GF-D8 (cell line): ENCODE data around the gene MICAL3.
"Not testable (repeated sequence)": the region's sequence is repeated elsewhere in the genome, so short reads cannot be mapped to it uniquely, and the experiment has no call there.

ENCODE experiments used
- DNase-seq: peaks from one replicate; lab custom pipeline; 2025; lab: John Stamatoyannopoulos, UW

Gene MICAL3

DNA sequence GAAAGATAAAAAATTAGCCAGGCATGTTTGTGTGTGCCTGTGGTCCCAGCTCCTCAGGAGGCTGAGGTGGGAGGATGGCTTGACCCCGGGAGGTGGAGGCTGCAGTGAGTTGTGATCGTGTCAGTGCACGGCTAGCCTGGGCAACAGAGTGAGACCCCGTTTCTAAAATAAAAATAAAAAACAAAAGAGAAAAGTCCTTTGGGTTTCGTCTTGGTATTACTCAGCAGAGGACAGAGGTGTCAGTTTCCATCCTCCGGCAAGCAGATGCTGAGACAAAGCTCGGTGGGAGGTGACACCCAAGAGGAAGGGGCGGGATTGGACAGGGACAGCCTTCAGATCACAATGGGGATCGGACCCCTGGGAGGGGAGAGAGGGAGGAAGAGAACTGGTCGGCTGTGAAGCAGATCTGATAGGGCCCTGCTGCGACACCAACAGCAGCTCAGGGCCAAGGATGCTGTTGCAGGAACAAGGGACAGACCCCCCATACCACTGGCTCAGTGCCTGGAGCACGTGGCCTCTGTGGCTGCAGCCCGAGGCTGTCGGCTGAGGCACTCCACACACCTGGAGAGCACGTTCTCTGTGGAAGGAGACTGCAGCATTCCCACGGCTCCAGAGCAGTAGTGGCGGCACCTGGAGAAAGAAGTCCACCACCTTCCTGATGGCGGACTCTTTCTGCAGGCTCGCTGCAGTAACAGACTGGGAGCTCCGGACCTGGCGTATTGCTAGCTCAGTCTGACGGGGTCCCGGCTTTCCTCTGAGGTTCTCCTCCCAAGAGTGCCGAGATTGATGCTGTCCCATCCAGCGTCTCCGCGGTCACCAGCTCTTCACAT lies 244.9 kb downstream of the MICAL3 start:
- DNase-seq: no peak

DNA sequence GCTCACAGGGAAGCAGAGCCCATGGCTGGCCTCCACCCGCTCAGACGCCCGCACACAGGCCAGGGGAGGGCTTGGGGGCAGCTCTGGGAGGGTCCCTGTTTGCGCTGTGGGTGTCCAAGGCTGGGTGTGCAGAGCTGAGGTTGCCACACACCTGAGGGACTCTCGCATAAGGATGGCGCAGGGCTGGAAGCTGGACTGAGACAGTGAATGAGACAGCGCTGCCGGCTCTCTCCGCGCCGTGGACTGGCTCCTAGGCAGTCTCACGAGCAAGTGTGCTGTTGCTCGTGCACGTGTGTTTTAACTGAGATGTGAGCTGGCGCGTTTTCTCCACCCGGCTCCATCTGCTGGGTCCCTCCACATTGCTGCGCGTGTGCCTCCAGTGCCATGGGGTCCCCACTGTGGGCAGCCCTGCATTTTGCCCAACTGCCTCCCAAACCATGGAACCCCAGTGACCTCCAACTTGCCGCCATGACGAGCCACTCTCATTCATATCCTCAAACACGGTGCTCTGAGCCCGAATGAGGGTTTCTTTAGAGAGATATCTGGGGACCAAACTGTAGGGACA lies 245.9 kb downstream of the MICAL3 start:
- no peak for DNase-seq

DNA sequence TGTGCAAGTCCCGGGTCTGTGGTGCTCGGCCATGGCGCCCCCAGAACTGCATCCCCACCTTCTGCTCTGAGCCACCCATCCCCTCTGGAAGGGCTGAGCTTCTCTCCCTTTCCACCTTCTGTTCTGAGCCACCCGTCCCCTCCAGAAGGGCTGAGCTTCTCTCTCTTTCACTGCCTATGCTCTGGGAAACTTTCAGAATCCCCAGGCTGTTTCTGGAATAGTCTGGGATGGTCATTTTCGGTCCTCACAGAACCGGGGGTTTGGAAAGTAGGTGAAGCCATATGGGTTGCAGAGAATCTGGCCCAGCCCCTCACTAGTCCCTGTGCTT lies 246.7 kb downstream of the MICAL3 start:
- DNase-seq: no peak

DNA sequence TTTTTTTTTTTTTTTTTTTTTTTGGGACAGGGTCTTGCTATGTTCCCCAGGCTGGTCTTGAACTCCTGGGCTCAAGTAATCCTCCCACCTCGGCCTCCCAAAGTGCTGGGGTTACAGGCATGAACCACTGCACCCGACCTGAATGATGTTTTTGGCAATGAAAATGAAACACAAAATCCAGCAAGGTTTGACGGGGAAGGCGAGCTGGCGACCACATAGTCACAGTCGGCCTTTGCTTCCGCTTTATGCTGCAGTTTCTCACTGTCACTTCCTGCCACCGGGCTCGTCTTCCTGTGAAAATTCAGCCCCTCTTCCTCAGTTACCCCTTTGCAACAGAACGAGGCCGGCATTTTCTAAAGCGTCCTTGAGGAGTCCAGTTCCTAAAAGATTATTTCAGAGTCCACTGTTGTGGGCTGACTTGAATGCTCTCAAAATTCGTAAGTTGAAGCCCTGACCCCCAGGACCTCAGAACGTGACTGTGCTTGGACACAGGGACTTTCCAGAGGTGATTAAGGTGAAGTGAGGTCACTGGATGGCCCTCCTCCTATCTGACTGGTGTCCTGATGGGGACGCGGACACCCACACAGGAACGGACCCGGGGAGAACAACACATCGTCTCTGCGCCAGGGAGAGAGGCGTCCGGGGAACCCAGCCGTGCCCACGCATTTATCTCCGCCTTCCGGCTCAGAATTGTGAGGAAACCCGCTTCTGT lies 247.2 kb downstream of the MICAL3 start:
- DNase-seq: peak; percentile 73

DNA sequence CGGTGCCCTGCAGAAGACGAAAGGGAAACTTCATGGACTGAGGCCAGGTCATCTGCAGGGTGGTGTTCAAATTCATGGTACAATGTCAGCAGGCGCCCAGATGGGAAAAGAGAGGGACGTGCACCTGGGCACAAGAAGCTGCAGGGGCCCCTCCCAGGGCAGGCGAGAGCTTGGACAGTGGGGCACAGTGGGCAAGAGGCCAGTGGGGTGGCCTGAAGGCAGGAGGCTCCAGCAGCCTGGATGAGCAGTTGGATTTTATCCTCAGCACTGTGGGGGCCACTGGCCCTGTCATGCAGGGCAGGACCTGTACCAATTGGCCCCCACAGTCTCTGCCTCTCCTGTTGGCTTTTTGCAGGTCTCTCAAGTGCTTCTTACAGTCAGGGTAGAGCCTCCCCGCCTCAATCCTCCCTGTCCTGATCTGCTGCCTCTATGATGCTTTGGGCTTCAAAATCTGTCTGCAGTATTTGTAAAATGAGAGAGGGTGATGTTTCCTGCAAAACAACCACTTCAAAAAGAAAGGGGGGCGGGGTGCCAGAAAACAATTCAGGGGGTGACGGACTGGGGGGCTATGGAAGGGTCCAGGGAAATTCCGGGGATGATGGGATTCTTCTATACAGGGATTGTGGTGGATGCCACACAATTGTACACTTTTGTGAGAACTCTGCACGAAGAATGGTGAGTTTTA lies 248.4 kb downstream of the MICAL3 start:
- no peak for DNase-seq

DNA sequence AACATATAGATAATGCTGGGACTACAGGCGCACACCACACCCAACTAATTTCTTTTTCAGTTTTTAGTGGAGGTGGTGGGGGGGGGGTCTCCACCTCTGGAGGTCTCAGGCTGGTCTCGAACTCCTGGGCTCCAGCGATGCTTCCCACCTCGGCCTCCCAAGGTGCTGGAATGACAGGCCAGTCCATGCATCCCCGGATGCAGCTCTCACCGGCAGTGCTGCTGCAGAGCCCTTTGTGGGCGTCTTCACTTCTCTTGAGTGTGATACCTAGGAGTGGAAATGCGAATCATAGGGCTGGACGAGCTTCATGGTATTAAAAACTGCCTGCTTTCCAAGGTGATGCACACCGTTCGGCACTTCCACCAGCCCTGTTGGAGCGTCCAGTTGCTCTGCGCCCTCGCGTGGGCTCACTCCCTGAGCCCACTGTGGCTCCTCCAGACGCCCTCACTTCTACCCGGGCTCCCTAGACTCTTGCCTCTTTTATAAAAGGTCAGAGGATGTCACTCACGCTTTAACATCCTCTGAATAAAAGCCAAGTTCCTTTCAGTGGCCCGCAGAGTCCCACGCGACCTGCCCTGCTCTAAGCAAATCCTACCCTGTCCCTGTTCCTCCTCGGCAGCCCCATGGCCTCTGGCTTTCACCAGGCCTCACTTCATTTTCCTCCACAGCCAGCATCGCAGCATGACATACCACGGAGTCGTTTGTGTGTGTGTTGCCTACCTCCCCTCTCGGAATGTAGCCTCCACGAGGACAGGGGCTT lies 249.3 kb downstream of the MICAL3 start:
- DNase-seq: no peak

DNA sequence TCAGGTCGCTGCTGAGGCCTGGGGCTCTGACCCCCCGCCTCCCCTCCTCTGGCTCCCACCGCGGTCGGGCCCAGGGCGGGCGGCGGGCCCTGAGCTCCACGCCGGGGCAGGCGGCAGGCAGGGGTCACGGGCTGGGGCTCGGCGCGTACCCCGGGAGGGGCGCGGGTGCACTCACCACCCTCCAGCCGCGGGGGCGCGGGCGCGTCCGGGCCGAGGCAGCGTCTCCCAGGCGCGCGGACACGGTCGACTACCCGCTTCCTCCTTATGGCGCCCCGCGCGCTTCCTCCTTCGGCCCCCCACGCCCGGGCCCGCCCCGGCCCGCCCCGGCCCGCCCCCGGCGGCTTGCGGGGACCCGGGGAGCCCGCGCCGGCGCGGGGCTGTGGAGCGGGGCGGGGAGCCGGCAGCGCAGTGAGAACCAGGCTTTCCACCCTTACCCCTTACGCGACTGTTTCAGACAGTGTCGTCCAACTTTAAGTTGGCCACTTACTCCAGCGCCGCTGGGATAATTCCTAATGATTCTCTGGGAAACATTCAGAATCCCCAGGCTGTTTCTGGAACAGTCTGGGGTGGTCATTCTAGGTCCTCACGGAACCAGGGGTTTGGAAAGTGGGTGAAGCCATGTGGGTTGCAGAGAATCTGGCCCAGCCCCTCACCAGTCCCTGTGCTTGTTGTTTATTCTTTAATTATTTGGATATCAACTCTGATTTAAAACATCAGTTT lies 250.0 kb downstream of the MICAL3 start, which contains the start of gene BID:
Gene BID, minus strand, starts transcription at position 264 of the 720 bp plus-strand sequence. CDS start 24,353 bp downstream, outside the sequence.
- peak; percentile 3 for DNase-seq

DNA sequence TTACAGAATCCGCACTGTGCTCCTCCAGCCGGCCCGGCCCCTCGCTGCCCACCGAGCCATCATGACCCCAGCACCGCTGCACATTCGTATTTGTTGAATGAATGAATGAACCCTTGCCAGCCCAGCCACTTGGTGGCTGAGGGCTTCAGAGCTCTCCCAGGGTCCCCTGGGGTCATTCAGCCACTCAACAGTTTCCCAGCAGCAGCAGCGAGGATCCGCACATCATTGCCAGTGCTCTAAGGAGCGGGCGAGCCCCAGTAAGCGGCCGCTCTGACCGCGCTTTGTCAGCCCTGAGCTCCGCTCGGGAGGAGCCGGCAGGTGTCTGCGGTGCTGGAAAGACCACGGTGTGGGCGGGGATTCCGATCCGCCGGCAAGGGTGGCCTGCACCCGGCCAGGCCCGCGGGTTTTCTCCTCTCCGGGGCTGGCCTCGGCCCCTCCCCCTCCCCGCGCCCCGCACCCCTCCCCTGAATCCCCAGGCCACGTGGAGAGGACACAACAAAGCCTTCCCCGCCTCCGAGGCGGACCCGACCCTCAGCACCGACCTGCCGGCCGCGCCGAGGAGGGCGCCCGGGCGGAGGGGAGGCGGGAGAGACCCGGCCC lies 250.7 kb downstream of the MICAL3 start:
- DNase-seq: peak; percentile 1

DNA sequence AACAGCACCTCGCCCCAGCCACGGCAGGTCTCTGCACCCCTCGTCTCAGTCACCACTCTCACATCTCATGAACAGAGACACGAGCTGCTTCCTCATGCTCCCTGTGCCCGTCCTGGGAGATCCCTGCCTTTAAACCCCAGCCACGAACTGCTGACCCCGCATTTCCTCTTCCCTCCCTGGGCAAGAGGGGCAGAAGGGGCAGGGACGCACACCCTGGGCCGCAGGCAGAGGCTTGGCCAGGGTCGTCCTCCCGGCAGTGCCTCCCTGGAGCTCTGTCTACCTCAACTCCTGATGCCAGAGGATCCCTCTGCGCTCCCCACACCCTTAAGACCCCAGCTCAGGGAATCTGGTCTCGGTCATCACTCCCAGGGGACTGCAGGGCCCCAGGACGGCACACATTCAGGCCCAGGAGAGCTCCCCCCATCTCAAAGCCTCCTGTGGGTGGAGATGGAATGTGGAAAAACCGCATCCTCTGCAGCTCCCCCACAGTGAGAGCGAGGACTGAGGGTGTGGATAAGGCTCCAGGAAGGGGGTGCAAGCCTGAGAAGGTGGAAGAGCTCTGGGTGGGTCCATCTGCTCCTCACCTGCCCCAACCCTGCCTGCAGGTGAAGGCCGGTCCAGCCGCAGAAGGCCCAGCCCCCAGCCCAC lies 251.3 kb downstream of the MICAL3 start:
- no peak for DNase-seq

DNA sequence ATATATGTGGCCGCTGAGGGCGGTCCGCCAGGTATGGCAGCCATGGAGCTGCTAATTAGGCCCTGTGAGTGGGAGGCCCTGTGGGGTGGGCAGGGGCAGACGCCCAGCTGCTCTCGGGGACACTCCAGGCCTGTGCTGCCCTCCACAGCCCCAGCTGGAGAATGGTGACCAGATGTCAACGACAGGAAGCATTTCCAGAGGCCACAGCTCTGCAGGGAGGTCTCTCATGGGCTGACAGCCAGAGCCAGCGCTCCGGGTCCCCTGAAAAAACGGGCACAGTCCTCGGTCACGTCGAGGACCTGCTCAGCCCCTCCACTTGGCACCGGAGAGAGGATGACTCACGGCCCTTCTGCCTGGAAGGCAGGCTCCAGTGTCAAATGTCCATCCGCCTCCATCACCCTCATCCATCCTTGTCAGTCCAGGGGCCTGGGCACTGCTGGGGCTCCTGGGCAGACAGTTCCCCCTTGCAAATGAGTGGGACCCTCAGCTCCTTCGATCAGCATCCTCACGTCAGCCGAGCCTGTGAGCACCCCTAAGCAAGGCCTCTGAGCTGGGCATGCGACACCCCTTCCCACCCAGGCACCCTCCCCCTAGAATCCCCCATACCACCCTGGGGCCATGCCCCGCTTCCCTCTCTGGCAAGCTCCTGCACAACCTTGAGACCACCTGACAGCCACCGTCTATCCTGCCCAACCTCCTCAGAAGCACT lies 252.0 kb downstream of the MICAL3 start:
- DNase-seq: no peak

DNA sequence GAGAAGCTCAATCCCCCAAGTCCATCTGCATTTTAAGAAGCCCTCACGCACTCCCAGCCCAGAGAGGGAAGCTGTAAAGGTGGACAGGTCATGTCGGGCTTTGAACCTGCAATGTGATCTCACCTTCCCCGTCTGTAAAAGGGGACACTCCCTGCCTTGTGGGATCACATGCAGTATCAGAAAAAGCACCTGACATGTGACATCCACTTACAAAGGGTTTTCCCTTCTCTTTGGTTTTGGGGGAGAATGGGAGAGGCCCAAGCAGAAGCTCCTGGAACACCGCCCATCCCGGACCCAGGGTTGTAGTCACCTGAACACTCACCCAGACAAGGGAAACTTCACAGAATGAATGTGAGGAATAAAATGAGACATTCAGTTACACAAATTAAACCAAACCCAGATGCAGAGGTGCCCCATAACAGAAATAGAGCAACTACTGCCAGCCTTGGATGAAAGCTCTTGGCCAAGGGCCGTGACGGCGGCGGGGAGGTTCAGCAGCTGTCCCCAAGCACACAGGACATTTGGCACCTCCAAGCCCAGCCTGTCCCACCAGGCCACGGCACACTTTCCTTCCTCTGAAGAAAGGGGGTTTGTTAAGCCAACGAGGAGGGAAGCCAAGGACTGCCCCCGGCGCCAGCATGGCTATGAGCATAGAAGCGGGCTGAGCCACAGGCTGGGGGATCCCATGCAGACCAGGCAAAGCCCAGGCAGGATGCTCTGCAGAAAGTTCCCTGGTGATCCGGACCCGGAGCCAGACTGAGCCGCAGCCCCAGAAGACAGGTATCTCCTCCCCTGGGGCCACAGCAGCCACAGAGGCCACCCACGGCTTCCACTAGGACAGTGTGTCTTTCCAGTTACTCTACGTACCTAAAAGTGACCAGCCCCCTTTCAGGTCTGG lies 253.9 kb downstream of the MICAL3 start:
- no peak for DNase-seq

DNA sequence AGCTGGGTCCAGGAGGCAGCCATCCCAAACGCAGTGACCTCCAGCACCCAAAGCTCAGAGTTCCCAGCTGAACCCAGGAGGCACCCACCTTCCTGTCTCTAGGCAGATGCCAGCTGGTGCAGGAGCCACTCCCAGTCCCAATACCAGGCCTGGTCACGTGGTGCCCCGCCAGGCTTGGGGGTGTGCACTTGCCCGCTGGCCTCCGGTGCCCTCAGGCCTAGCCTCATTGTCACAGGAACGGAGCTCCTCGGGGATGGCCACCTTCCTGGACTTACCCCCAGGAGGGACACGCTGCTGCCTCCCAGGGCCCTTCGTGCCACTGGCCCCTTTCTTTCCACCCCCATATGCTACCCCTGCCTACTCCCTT lies 254.7 kb downstream of the MICAL3 start:
- DNase-seq: no peak

DNA sequence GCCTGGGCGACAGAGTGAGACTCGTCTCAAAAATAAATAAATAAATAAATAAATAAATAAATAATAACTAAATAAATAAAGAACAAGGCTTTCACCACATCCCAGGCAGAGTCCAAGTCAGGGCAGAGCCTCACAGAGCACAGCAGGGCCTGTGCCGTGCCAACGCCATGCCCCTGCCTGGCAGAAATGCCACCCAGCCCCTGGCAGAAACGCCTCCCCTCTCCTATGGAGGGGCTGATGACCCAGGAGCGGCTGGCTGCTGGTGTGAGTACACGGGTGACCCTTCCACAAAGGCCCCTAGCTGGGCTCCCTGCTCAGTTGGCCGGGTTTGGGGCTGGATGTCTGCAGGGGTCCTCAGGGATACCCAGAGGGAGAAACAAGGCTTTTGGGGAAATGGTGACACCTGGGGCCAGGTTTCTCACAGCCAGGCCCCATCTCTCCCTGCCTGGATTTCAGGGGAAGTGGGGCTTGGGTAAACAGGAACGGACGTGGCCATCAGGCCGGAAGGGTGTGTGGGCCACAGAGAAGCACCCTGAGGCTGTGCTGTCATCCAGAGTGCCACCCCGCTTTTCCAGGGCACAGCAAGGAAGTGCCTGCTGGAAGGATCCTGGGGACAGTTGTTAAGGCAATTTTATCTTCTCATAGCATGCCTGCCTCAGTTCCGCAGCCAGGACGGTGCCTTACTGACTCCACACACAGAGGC lies 255.2 kb downstream of the MICAL3 start:
- no peak for DNase-seq

DNA sequence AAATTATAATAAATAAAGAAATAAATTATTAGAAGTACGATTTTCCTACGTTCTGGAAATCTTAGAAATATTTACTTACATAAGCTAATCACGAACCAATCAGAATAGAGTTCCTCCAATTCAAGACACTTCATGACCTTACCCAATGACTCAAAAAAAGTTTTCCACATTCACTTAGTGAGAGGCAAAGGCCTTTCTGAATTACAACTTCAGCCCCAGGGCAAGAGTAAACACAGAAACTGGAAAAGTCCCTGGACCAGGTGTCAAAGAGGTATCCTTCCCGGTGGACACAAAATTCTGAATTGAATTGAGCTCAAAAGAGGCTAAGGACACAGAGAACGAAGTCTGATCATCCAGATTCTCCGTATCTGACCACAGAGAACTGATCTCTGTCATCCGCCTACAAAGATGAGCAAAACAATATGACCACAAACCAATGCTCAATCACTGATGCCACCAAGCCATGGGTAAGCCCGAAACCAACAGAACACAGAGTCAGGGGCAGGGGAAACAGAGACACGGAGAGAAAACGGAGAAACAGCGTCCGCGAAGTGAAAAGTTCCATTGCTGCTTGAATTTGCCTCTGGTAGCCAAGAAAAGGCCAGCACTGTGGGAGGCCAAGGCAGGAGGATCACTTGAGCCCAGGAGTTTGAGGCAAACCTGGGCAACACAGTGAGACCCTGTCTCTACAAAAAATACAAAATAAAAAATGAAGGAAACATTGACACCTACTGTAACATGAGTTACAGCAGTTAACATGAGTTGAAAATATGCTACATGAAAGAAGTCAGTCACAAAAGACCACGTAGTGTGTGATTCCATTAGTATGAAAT lies 256.9 kb downstream of the MICAL3 start:
- DNase-seq: no peak

DNA sequence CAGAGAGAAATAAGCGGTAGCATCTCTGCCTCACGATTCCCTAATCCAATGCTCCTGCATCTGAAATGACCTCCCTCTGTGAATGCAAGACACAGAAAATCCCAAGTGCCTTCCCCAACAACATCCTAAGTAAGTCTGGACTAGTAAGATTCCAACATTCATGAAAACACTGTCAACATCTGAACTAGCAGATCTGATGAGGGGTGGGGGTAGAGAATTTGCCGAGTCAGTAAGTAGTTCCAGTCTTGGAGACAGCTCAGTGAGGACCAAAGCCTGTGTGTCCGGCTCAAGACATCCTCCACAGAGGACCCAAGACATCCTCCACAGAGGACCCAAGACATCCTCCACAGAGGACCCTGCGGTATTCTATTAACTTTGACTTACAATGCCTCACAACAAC lies 259.5 kb downstream of the MICAL3 start:
- DNase-seq: not testable (repeated sequence)

DNA sequence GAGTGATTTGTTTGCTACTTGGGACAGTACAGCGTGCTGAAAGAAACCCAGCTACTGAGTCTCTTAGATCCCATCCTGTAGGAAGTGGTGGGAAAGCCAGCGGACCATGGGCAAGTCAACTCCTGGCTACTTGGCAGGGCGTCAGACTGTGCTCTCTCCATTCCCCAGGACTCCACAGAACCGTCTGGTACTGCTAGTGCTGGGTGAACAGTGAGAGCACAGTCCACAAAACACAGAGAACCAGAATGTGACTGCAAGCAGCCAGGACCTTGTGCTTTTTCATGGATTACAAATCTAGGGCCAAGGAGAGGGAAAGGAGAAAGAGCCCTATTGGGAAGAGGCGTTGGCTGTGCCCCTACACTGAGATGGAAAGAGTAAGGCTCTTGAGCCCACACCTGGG lies 260.3 kb downstream of the MICAL3 start:
- DNase-seq: no peak

DNA sequence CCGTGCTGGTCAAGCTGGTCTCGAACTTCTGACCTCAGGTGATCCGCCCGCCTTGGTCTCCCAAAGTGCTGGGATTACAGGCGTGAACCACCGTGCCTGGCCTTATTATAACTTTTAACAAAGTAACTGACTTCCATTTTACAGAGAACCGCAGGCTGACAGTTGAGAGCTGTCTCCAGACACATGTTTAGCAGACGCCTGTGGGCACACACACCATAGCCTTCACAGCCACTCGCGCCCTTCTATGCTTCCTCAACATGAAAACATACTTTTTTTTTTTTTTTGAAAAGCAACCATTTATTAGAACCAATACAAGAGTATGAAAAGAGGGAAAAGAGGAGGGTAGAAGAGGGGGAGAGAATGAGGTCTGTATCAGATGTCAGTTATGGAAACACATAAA lies 260.9 kb downstream of the MICAL3 start:
- not testable (repeated sequence) for DNase-seq
